H9 (cell line): Measurements from ENCODE around the gene FKBP8. TPM values are rescaled to one million over a fixed set of nuclear protein-coding genes. Genes with fewer than 3 reads are reported as not detected.

Experiments
- DNase-seq: peaks from one replicate; pipeline ENCODE4 v3.0.0-alpha.2; 2017
- H2AFZ ChIP-seq: one replicate; pipeline ENCODE4 v1.6.1; 2013; ENCODE audit warnings: mild to moderate bottlenecking, low read length, control low read depth, moderate library complexity
- H2AK5ac ChIP-seq: 2 replicates; pipeline ENCODE4 v1.6.1; 2013; ENCODE audit warnings: low read length, control low read depth, mixed read lengths; ENCODE audit not compliant: insufficient read length
- H2BK120ac ChIP-seq: one replicate; pipeline ENCODE4 v1.6.1; 2013; ENCODE audit warnings: low read depth, mild to moderate bottlenecking, low read length, control low read depth, inconsistent platforms; ENCODE audit not compliant: poor library complexity, severe bottlenecking
- H2BK12ac ChIP-seq: 2 replicates; pipeline ENCODE4 v1.6.1; 2013; ENCODE audit warnings: low read length, control low read depth, mixed read lengths, low read depth; ENCODE audit not compliant: insufficient read length
- H2BK15ac ChIP-seq: 2 replicates; pipeline ENCODE4 v1.6.1; 2013; ENCODE audit warnings: low read depth, low read length, control low read depth
- H2BK20ac ChIP-seq: one replicate; pipeline ENCODE4 v1.6.1; 2013; ENCODE audit warnings: low read depth, mild to moderate bottlenecking, low read length, control low read depth, inconsistent platforms; ENCODE audit not compliant: poor library complexity, severe bottlenecking
- H2BK5ac ChIP-seq: 2 replicates; pipeline ENCODE4 v1.6.1; 2013; ENCODE audit warnings: low read length, control low read depth, mixed read lengths; ENCODE audit not compliant: insufficient read length
- H3K14ac ChIP-seq: 2 replicates; pipeline ENCODE4 v1.6.1; 2013; ENCODE audit warnings: low read length, control low read depth; ENCODE audit not compliant: insufficient read depth
- H3K18ac ChIP-seq: 2 replicates; pipeline ENCODE4 v1.6.1; 2013; ENCODE audit warnings: low read depth, mild to moderate bottlenecking, mixed read lengths, low read length, control low read depth; ENCODE audit not compliant: insufficient read length
- H3K23ac ChIP-seq: 2 replicates; pipeline ENCODE4 v1.6.1; 2013; ENCODE audit warnings: low read length, control low read depth, mixed read lengths, low read depth; ENCODE audit not compliant: insufficient read length
- H3K23me2 ChIP-seq: 2 replicates; pipeline ENCODE4 v1.6.1; 2013; ENCODE audit warnings: low read depth, mild to moderate bottlenecking, mixed read lengths, low read length, control low read depth; ENCODE audit not compliant: insufficient read length, poor library complexity, severe bottlenecking
- H3K27ac ChIP-seq: 2 replicates; pipeline ENCODE4 v1.5.1; 2013; ENCODE audit warnings: low read length, control low read depth, mixed read lengths, low read depth; ENCODE audit not compliant: insufficient read length
- H3K27me3 ChIP-seq: 2 replicates; pipeline ENCODE4 v1.6.1; 2013; ENCODE audit warnings: low read length, control low read depth, inconsistent platforms; ENCODE audit not compliant: insufficient read depth
- H3K4ac ChIP-seq: 2 replicates; pipeline ENCODE4 v1.6.1; 2013; ENCODE audit warnings: low read depth, mild to moderate bottlenecking, control low read depth, inconsistent platforms, low read length, moderate library complexity
- H3K4me1 ChIP-seq: 2 replicates; pipeline ENCODE4 v1.6.1; 2013; ENCODE audit warnings: low read length, control low read depth, inconsistent platforms; ENCODE audit not compliant: insufficient read depth
- H3K4me2 ChIP-seq: 2 replicates; pipeline ENCODE4 v1.6.1; 2013; ENCODE audit warnings: low read length, control low read depth, mixed read lengths; ENCODE audit not compliant: insufficient read length, insufficient read depth
- H3K56ac ChIP-seq: 2 replicates; pipeline ENCODE4 v1.6.1; 2013; ENCODE audit warnings: low read depth, mild to moderate bottlenecking, mixed read lengths, low read length, control low read depth; ENCODE audit not compliant: insufficient read length
- H3K79me1 ChIP-seq: 2 replicates; pipeline ENCODE4 v1.6.1; 2013; ENCODE audit warnings: low read depth, mild to moderate bottlenecking, moderate library complexity, low read length, control low read depth, inconsistent platforms; ENCODE audit not compliant: insufficient read depth, poor library complexity, severe bottlenecking
- H3K79me2 ChIP-seq: 2 replicates; pipeline ENCODE4 v1.6.1; 2013; ENCODE audit warnings: low read length, control low read depth, inconsistent platforms; ENCODE audit not compliant: insufficient read depth
- H3K9ac ChIP-seq: 2 replicates; pipeline ENCODE4 v1.6.1; 2013; ENCODE audit warnings: low read length, control low read depth, mixed read lengths; ENCODE audit not compliant: insufficient read length; ENCODE audit errors: extremely low read depth
- H3K9me3 ChIP-seq: one replicate; pipeline ENCODE4 v1.6.1; 2013; ENCODE audit warnings: low read depth, low read length, inconsistent platforms; ENCODE audit not compliant: control insufficient read depth
- H3T11ph ChIP-seq: one replicate; pipeline ENCODE4 v1.6.1; 2013; ENCODE audit warnings: mild to moderate bottlenecking, low read length, control low read depth, inconsistent platforms
- H4K20me1 ChIP-seq: one replicate; pipeline ENCODE4 v1.6.1; 2013; ENCODE audit not compliant: control insufficient read depth, insufficient read length, insufficient read depth
- H4K5ac ChIP-seq: 2 replicates; pipeline ENCODE4 v1.6.1; 2013; ENCODE audit warnings: low read depth, mild to moderate bottlenecking, mixed read lengths, low read length, control low read depth; ENCODE audit not compliant: insufficient read length
- H4K8ac ChIP-seq: replicated peaks from 2 replicates; pipeline ENCODE4 v1.6.1; 2013; ENCODE audit warnings: low read length, control low read depth, mixed read lengths, low read depth; ENCODE audit not compliant: insufficient read length
- H4K91ac ChIP-seq: 2 replicates; pipeline ENCODE4 v1.6.1; 2013; ENCODE audit warnings: low read depth, mild to moderate bottlenecking, moderate library complexity, mixed read lengths, low read length, control low read depth; ENCODE audit not compliant: insufficient read length
- H3K27ac Mint-ChIP-seq, 3 experiments: 2 replicates in 2 of 3; 3 replicates in 1 of 3; pipeline ENCODE4 v1.8.0; 2020 to 2021; ENCODE audit warnings: mixed read lengths in 3 of 3, mild to moderate bottlenecking in 1 of 3, moderate library complexity in 1 of 3
- H3K27me3 Mint-ChIP-seq: 2 replicates; pipeline ENCODE4 v1.8.0; 2021; ENCODE audit warnings: low read depth, mild to moderate bottlenecking, moderate library complexity, mixed read lengths
- H3K36me3 Mint-ChIP-seq, 3 experiments: 2 replicates in 2 of 3; 3 replicates in 1 of 3; pipeline ENCODE4 v1.8.0; 2020 to 2021; ENCODE audit warnings: low read depth in 3 of 3, mixed read lengths in 3 of 3; ENCODE audit not compliant: insufficient read depth in 1 of 3
- H3K4me1 Mint-ChIP-seq, 2 experiments: 2 replicates each; pipeline ENCODE4 v1.8.0; 2020; ENCODE audit warnings: mixed read lengths in 2 of 2
- H3K4me3 Mint-ChIP-seq, 2 experiments: 2 replicates in 1 of 2; 3 replicates in 1 of 2; pipeline ENCODE4 v1.8.0; 2020 to 2021; ENCODE audit warnings: mild to moderate bottlenecking in 2 of 2, mixed read lengths in 2 of 2, moderate library complexity in 1 of 2
- H3K9me3 Mint-ChIP-seq, 2 experiments: 2 replicates in 1 of 2; 3 replicates in 1 of 2; pipeline ENCODE4 v1.8.0; 2020; ENCODE audit warnings: mild to moderate bottlenecking in 2 of 2, mixed read lengths in 2 of 2, moderate library complexity in 1 of 2
- CTCF ChIP-seq: fragments of 200-600 bp; sonication (generic); conservative IDR thresholded peaks from 3 replicates; pipeline ENCODE4 v1.8.0; 2021; ENCODE audit warnings: antibody characterized with exemption, mild to moderate bottlenecking
- WGBS: extraction: QIAGEN DNeasy Blood & Tissue Kit; methylation state at CpG from one replicate; pipeline ENCODE4 v1.1.7; 2013; ENCODE audit warnings: missing lambda C conversion rate, low lambda C conversion rate, mixed read lengths; ENCODE audit not compliant: insufficient read length; ENCODE audit errors: extremely low coverage; 5-methylcytosine and 5-hydroxymethylcytosine counted together
- total RNA-seq: library from RNA; stranded (reverse); gene quantifications from 2 replicates; pipeline ENCODE4 v1.2.1, GENCODE V29; 2021

FKBP8 gene
- total RNA-seq, 1 experiment from 2014 or later: 308 TPM

DNA sequence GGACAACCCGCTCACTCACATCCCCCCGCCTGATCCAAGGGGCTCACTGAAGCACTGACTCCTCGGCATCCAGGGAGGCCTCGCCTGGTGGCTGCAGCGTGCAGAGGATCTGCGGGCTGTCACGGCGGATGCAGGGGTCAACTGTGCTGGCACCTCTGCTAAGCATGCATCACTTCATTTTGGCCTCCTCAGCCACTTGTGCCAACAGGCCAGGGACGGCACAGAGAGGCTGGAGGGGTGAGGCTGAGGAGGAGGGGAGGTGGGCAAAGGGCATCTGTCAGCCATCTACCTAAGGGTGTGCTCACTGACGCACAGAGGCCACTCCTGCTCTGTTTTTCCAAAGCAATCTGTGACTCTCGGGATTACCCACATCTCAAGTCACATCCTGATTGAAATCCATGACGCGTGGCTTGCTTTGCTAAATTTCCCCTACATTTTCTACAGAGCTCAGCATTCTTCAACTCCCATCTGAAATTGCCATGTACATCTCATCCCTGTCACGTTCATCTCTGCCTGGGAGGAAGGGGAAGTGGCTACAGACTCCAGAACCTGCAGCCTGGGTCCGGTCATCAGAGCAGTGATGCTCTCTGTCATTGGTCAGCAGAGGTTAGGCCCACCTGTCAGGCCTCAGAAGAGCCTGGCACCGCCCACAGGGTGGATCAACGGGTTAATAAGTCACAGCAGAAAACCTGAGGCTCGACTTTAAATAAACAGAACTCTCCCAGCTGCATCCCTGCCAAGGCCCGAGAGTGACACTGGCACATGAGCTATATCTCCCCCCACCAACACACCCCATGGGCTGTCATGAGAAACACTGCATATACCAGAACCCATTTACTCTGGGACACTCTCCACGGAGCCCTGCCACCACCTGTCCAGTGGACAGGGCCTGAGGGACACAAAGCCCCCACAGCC, 39.1 kb downstream of the FKBP8 start:
- Histone ChIP-seq H3K18ac (no peak overlapping the region), H3K56ac (no peak overlapping the region), H4K20me1 (peaks cover 3% of the 10 kb centered on the region), H4K8ac (no peak overlapping the region), H3K14ac (no peak overlapping the region; the same call in 1 of the 2 replicates), H2BK12ac (no peak overlapping the region), H2BK20ac (no peak overlapping the region), H3T11ph (no peak overlapping the region), H3K79me1 (no peaks in the 10 kb centered on the region), H3K4ac (no peak overlapping the region), H2AFZ (no peak overlapping the region), H3K27ac (no peak overlapping the region), H3K4me1 (no peaks in the 10 kb centered on the region), H3K4me2 (no peak overlapping the region), H2AK5ac (no peak overlapping the region), H3K79me2 (no peaks in the 10 kb centered on the region; the same call in 1 of the 2 replicates), H3K9ac (no peak overlapping the region), H2BK120ac (no peak overlapping the region), H4K91ac (no peak overlapping the region), H3K23ac (no peak overlapping the region), H4K5ac (no peak overlapping the region), H3K23me2 (no peaks in the 10 kb centered on the region), H2BK5ac (no peak overlapping the region), H2BK15ac (no peak overlapping the region), H3K9me3 (no peaks in the 10 kb centered on the region), H3K27me3 (no peaks in the 10 kb centered on the region)
- Mint-ChIP-seq H3K27me3 (no peaks in the 10 kb centered on the region; the same call in 1 of the 2 replicates), H3K27ac (peak overlapping the region in 2 of 3 experiments; percentile 28 to 55; a peak in 3 of 7 replicates), H3K36me3 (no peaks in the 10 kb centered on the region; a peak in 1 of 7 replicates), H3K4me3 (no peak overlapping the region), H3K9me3 (no peaks in the 10 kb centered on the region), H3K4me1 (peaks cover 8 to 10% of the 10 kb centered on the region in 2 experiments)
- no peak for TF ChIP-seq CTCF
- no peak for DNase-seq
- no CpG with 5 or more reads among the region's 20 CpGs for WGBS
